Inferior parietal cortex (tissue), 1 donor: ENCODE data around the gene TCP11L1.

Source experiments
- DNase-seq: peaks from one replicate; pipeline ENCODE4 v3.0.0-alpha.2; 2016; ENCODE audit errors: extremely low spot score

TCP11L1 gene

GRCh38 chr11:33039274-33040032 lies at the start of gene TCP11L1:
TSS of gene TCP11L1 (plus strand) at chr11:33039572. CDS start at chr11:33043774, 4,202 bp downstream.
- peak; percentile 91 for DNase-seq

DNA sequence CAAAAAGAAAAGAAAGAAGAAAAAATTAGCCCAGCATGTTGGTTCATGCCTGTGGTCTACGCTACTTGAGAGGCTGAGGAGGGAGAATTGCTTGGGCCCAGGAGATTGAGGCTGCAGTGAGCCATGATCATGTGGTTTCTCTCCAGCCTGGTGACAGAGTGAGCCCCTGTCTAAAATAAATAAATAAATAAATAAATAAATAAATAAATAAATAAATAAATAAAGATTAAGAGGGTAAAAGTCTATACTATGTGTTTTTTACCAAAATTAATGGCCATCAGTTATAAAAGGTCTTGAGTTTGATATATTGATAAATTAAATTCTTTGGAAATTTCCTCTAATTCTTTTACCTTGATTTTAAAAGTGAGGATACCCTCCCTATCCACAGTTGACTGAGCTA lies 48.9 kb upstream of the TCP11L1 start:
- DNase-seq: no peak

DNA sequence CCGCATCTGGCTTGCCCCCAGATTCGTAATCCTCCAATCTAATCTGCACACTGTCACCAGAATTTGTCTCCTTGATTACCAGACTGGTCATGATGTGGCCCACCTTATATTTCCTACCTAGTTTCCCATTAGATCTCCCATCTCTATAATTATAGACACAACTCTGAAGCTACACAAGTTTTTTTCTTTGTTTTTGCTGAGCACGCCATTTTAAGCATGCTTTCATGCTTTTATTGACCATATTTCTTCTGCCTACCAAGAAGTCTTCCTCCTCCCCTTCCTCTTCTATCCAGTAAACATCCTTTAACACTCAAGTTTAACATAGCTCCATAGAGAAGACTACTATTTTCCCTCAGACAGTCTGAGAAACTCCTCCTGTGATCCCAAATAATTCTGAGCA lies 47.9 kb upstream of the TCP11L1 start:
- no peak for DNase-seq

DNA sequence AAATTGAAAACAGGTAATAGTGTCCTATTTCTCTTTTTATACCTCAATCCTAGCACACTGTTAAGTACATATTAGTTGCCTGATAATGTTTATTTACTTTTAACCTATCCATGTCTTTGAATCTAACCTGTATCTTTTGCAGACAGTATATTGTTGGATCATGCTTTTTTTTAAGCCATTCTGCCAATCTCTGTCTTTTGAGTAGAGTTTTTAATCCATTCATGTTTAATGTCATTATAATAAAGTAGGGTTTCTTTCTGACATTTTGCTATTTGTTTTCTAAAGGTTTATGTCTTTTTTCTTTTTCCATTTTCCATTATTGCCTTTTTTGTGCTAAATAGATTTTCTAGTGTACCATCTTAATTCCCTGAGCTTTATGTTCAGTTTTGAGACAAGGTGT lies 47.5 kb upstream of the TCP11L1 start:
- no peak for DNase-seq

GRCh38 chr11:33000181-33000580 lies 39.2 kb upstream of the TCP11L1 start:
- no peak for DNase-seq

GRCh38 chr11:33001281-33001680 lies 38.1 kb upstream of the TCP11L1 start:
- DNase-seq: no peak

- no peak for DNase-seq
These were observed 37.4 kb upstream of the TCP11L1 start for GRCh38 chr11:33001751-33002542.

GRCh38 chr11:33005175-33005574 lies 34.2 kb upstream of the TCP11L1 start:
- DNase-seq: no peak

GRCh38 chr11:33006010-33006409 lies 33.4 kb upstream of the TCP11L1 start:
- no peak for DNase-seq

GRCh38 chr11:33013755-33014154 lies 25.6 kb upstream of the TCP11L1 start:
- no peak for DNase-seq

GRCh38 chr11:33015621-33016551 lies 23.5 kb upstream of the TCP11L1 start, which contains the start of gene DEPDC7:
TSS of gene DEPDC7 (plus strand) at chr11:33015878. CDS start at chr11:33015956, 78 bp downstream.
- peak; percentile 88 for DNase-seq

- DNase-seq: no peak
These were observed 22.7 kb upstream of the TCP11L1 start for GRCh38 chr11:33016654-33017053.

DNA sequence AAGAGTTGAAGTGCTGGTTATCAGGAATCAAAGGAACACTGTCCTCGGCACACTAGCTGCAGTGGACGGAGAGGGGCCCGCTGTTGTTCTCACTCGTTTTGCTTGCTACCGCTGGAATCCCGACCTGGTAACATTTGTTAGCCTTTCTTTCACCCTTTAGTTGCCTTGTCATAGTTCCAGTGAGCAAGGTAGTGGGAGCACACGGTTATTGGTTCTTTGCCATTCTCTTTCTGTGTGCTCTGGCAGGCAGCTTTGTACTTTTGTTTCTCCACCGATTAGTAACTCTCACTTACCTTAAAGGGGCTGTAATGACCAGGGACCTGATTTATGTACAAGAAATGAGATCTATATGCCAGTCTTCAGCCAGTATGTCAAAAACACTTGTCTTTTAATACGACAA lies 21.9 kb upstream of the TCP11L1 start:
- DNase-seq: no peak

GRCh38 chr11:33017965-33018364 lies 21.4 kb upstream of the TCP11L1 start:
- DNase-seq: no peak

GRCh38 chr11:33018840-33019239 lies 20.5 kb upstream of the TCP11L1 start:
- no peak for DNase-seq

DNA sequence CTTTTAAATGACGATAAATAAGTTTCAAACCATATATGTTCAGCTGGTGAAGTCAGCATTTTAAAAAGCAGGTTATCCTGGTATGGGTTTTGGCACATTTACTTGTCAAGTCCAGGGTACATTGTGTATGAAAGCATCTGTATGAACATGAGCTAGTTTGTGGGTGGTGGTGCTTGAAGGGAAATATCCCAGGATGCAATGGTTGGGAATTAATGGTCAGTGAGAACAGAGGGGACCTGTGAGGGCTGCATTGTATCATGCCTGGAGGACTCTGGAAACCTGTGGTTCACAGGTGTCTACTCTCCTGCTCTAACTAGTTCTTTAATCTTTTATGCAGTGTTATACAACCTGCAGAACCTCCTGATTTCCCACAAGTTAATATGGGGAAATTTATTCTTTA lies 17.9 kb upstream of the TCP11L1 start:
- no peak for DNase-seq

DNA sequence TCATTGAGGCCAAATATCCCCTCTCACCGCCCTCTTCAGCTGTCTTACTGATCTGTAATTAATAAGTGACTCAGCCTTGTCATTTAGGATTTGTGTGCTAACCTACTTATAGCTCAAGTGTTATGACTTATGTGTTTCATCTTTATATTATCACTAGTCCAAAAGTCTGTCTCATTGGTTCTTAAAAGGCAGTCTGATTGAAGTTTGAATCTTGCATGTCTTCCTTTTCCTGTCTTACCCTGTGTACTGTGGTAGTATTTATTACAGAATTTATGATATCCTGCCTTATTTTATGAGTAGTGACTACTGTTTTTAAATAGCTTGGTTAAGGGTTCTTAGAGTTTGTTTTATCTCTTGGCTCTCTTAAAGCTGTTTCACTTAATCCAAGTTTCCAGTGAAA lies 17.4 kb upstream of the TCP11L1 start:
- no peak for DNase-seq

- DNase-seq: no peak
These were observed 14.0 kb upstream of the TCP11L1 start for GRCh38 chr11:33025339-33025722.

DNA sequence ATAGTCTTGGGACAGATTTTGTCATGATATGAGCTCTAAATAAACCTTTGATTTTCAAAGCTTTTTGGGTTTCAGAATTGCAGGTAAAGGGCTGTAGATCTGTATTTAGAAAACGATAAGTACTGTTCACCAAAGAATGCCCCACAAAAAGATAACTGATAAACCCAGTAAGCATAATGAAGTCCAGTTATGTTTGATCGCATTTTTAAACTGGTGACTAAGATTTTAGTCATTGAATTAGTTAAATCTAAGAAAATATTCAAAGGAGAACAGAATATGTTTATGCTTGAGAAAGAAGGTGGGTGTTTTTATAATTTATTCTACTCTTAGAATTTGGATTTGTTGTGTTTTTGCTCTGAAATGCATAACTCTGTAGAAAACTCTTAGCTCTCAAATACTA lies 12.1 kb upstream of the TCP11L1 start:
- DNase-seq: no peak

GRCh38 chr11:33027846-33028536 lies 11.4 kb upstream of the TCP11L1 start:
- DNase-seq: peak; percentile 47

GRCh38 chr11:33028537-33028914 lies 10.8 kb upstream of the TCP11L1 start:
- no peak for DNase-seq
